Kidney epithelial cell (primary cell): ENCODE results near the gene EXOC6B. TPM values are rescaled to one million over a fixed set of nuclear protein-coding genes. Genes with fewer than 3 reads are reported as not detected.

Experiments used
- DNase-seq: peaks from one replicate; pipeline ENCODE4 v3.0.0-alpha.2; 2010; ENCODE audit warnings: low read depth
- H3K27me3 ChIP-seq: 2 replicates; pipeline ENCODE4 v1.6.0; 2011; ENCODE audit warnings: low read length; ENCODE audit not compliant: control insufficient read depth, insufficient read depth
- H3K36me3 ChIP-seq: 2 replicates; pipeline ENCODE4 v1.5.1; 2011; ENCODE audit warnings: low read length; ENCODE audit not compliant: control insufficient read depth, insufficient read depth
- H3K4me3 ChIP-seq: 2 replicates; pipeline ENCODE4 v1.5.1; 2011; ENCODE audit warnings: low read depth, mild to moderate bottlenecking, control low read depth, low read length
- CTCF ChIP-seq: IDR thresholded peaks from 2 replicates; pipeline ENCODE4 v1.5.1; 2011; ENCODE audit warnings: mild to moderate bottlenecking, moderate library complexity, low read length, control low read depth, inconsistent platforms; ENCODE audit not compliant: insufficient read depth, poor library complexity, severe bottlenecking
- total RNA-seq: library from RNA; depleted of rRNA; stranded (reverse); fragments of >200 nt; gene quantifications from 2 replicates; pipeline ENCODE4 v1.2.3, GENCODE V29; 2015

EXOC6B gene
- total RNA-seq, 1 donor from 2014 or later = 21.8 TPM

- Histone ChIP-seq H3K27me3 (peaks cover 19% of the 10 kb centered on the region), H3K36me3 (no peaks in the 10 kb centered on the region), H3K4me3 (no peak overlapping the region)
- TF ChIP-seq CTCF = no peak
- no peak for DNase-seq
Observed at GRCh38 chr2:72135921-72136320, 689.9 kb downstream of the EXOC6B start.

- H3K36me3 ChIP-seq = no peaks in the 10 kb centered on the region
- no peak for TF ChIP-seq CTCF
- DNase-seq = no peak
Observed at GRCh38 chr2:72134997-72135800, 690.6 kb downstream of the EXOC6B start.

GRCh38 chr2:72134408-72134996, 691.3 kb downstream of the EXOC6B start:
- no peak for TF ChIP-seq CTCF
- H3K27me3 ChIP-seq = peaks cover 21% of the 10 kb centered on the region
- H3K4me3 ChIP-seq = no peak overlapping the region
- no peak for DNase-seq
- no peaks in the 10 kb centered on the region for H3K36me3 ChIP-seq

More at GRCh38 chr2:72134997-72135800, 690.6 kb downstream of the EXOC6B start:
- Histone ChIP-seq H3K27me3 (peaks cover 23% of the 10 kb centered on the region), H3K4me3 (no peak overlapping the region)

GRCh38 chr2:72133721-72134407, 692.0 kb downstream of the EXOC6B start:
- no peak for TF ChIP-seq CTCF
- Histone ChIP-seq H3K4me3 (no peak overlapping the region), H3K27me3 (peaks cover 21% of the 10 kb centered on the region), H3K36me3 (no peaks in the 10 kb centered on the region)
- DNase-seq = no peak

- Histone ChIP-seq H3K36me3 (no peaks in the 10 kb centered on the region), H3K4me3 (no peak overlapping the region), H3K27me3 (peaks cover 21% of the 10 kb centered on the region)
- no peak for TF ChIP-seq CTCF
- no peak for DNase-seq
Observed at GRCh38 chr2:72132981-72133720, 692.7 kb downstream of the EXOC6B start.
